AG04450 (cell line): ENCODE measurements around the gene CLDN22. TPM values are rescaled to one million over a fixed set of nuclear protein-coding genes. Genes with fewer than 3 reads are reported as not detected.

ENCODE experiments used
- CTCF ChIA-PET: fragments of 300-600, 350-600 bp; formaldehyde crosslinking; extraction: SDS; loops from one replicate; lab custom pipeline; 2022; ENCODE audit warnings: antibody characterized with exemption, inconsistent platforms; lab: Charles Lee
- POLR2A ChIA-PET: fragments of 350-600 bp; formaldehyde crosslinking; extraction: SDS; loops from one replicate; lab custom pipeline; 2021; ENCODE audit warnings: antibody characterized with exemption, inconsistent platforms; lab: Yijun Ruan, JAX
- DNase-seq: peaks from one replicate; pipeline ENCODE4 v3.0.0-alpha.2; 2011; ENCODE audit warnings: low read depth, low spot score
- H3K27ac ChIP-seq: one replicate; pipeline ENCODE4 v1.5.1; 2012; ENCODE audit warnings: low read depth, low read length, control low read depth
- H3K27me3 ChIP-seq: one replicate; pipeline ENCODE4 v1.6.0; 2012; ENCODE audit warnings: low read length; ENCODE audit not compliant: control insufficient read depth, insufficient read depth
- H3K4me3 ChIP-seq: 2 replicates; pipeline ENCODE4 v1.5.1; 2011; ENCODE audit warnings: mild to moderate bottlenecking, low read depth, low read length, control low read depth
- H3K9me3 ChIP-seq: 2 replicates; pipeline ENCODE4 v1.5.1; 2012; ENCODE audit warnings: low read length; ENCODE audit not compliant: control insufficient read depth, insufficient read depth
- polyA plus RNA-seq: library from polyadenylated mRNA; depleted of rRNA; stranded (reverse); fragments of >200 nt; gene quantifications from 2 replicates; pipeline ENCODE4 v1.2.3, GENCODE V29; 2011
- TF ChIP-seq, protein P1 (sequence below): IDR thresholded peaks from 2 replicates; pipeline ENCODE4 v1.5.1; 2011; ENCODE audit warnings: low read depth, low read length, control low read depth, inconsistent platforms

Gene CLDN22
- polyA plus RNA-seq, 1 experiment: not detected

DNA sequence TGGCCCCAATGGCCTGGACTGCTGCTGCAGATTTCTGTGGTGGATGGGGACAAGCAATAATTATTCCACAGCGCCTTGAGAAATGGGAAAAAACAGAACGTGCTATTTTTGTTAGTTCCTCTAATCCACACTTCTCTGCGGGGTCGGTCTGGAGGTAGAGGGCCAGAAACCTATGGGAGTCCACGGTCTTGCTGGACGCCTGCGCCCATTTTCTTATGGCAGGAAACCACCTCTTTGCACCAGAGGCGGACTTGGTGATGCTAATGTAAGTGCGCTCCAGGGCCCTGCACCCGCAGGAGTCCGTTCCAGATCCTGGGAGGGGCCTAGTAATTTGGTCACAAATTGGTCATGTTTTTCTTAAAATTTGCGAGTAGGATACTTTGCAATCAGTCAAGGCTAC is 28.1 kb upstream of the CLDN22 start:
- POLR2A ChIA-PET: no interaction called here
- no peak overlapping the region for H3K4me3 ChIP-seq
- CTCF ChIA-PET: no interaction called here
- no peaks in the 10 kb centered on the region for H3K27me3 ChIP-seq
- TF ChIP-seq, protein P1, sequence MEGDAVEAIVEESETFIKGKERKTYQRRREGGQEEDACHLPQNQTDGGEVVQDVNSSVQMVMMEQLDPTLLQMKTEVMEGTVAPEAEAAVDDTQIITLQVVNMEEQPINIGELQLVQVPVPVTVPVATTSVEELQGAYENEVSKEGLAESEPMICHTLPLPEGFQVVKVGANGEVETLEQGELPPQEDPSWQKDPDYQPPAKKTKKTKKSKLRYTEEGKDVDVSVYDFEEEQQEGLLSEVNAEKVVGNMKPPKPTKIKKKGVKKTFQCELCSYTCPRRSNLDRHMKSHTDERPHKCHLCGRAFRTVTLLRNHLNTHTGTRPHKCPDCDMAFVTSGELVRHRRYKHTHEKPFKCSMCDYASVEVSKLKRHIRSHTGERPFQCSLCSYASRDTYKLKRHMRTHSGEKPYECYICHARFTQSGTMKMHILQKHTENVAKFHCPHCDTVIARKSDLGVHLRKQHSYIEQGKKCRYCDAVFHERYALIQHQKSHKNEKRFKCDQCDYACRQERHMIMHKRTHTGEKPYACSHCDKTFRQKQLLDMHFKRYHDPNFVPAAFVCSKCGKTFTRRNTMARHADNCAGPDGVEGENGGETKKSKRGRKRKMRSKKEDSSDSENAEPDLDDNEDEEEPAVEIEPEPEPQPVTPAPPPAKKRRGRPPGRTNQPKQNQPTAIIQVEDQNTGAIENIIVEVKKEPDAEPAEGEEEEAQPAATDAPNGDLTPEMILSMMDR: no peak
- peak overlapping the region; percentile 21 for H3K27ac ChIP-seq
- DNase-seq: no peak
- H3K9me3 ChIP-seq: peaks cover 7% of the 10 kb centered on the region; the same call in 1 of the 2 replicates

DNA sequence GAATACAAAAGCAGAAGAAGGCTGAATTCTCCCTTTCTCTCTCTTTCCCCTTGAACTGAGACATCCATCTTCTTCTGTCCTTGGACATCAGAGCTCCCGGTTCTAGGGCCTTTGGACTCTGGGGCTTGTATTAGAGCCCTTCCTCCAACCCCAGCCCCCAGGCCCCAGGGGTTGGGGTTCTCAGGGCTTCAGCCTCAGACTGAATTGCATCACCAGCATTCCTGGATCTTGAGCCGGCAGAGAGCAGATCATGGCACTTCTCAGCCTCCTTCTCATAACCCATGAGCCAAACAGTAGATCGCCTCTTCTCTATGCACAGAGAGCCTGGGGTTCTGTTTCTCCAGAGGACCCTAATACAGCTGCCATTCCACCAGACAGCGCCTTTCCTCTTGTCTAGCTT is 27.5 kb upstream of the CLDN22 start:
- Histone ChIP-seq H3K27ac (no peak overlapping the region), H3K27me3 (no peaks in the 10 kb centered on the region), H3K4me3 (no peak overlapping the region), H3K9me3 (peaks cover 7% of the 10 kb centered on the region; the same call in 1 of the 2 replicates)
- POLR2A ChIA-PET: no interaction called here
- TF ChIP-seq, protein P1: no peak
- CTCF ChIA-PET: interaction anchor here (0.8 kb wide), 1 partner anchor 15 kb away, joined by 3 read pairs; no protein-coding TSS in a partner anchor
- no peak for DNase-seq

DNA sequence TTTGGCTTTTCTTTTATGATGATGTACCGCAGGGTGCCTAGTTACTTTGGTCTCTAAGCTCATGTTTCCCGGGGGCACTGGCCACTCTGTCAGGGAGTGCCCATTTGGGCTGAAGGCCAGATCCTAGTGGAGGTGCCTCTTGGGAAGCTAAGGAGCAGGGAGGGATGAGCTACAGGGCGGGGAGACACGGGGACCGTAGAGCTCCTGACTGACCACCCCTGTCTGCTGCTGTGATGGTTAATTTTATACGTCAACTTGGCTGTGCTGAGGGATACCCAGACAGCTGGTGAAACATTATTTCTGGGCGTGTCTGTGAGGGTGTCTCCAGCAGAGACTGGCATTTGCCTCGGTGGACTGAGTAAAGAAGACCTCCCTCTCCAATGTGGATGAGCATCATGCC is 27.1 kb upstream of the CLDN22 start:
- POLR2A ChIA-PET: no interaction called here
- CTCF ChIA-PET: interaction anchor here (0.6 to 0.8 kb wide), 2 partner anchors 16 to 105 kb away, joined by 3 read pairs; no protein-coding TSS in a partner anchor
- no peak overlapping the region for H3K27ac ChIP-seq
- DNase-seq: no peak
- H3K9me3 ChIP-seq: peaks cover 7% of the 10 kb centered on the region; the same call in 1 of the 2 replicates
- H3K4me3 ChIP-seq: no peak overlapping the region
- TF ChIP-seq, protein P1: no peak
- no peaks in the 10 kb centered on the region for H3K27me3 ChIP-seq

DNA sequence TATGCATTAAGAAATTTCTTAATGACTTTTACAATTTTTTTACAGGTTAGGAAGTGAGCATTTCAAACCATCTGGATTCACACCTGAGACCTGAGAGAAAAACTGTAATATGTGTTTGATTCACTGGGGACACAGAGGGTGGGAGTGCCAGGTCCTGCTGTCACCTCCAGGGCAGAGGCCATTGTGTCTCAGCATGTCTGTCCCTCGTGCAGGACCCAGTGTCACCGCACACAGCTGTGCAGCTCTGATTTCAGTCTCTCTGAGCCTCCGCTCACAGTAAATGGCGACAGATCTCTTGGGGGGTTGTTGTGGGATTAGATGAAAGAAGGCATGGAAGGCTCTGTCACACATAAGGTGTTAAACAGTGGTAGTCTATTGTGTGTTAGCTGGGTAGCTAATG is 25.2 kb upstream of the CLDN22 start:
- CTCF ChIA-PET: no interaction called here

More for the DNA sequence above, 25.2 kb upstream of the CLDN22 start:
- POLR2A ChIA-PET: no interaction called here
- no peak for DNase-seq
- Histone ChIP-seq H3K27me3 (no peaks in the 10 kb centered on the region), H3K27ac (no peak overlapping the region), H3K9me3 (peaks cover 7% of the 10 kb centered on the region; the same call in 1 of the 2 replicates), H3K4me3 (no peak overlapping the region)
- TF ChIP-seq, protein P1: no peak
